Dedifferentiated amniotic fluid mesenchymal stem cell (primary cell): ENCODE results near the gene TSPAN8.
"Not testable (repeated sequence)": the region's sequence is repeated elsewhere in the genome, so short reads cannot be mapped to it uniquely, and the experiment has no call there.

Experiments
- DNase-seq: peaks from one replicate; pipeline ENCODE4 v3.0.0-alpha.2; 2016; ENCODE audit errors: extremely low spot score

TSPAN8 gene

GRCh38 chr12:71157601-71158233 is at the start of gene TSPAN8:
TSPAN8 (minus strand) TSS chr12:71157999; CDS start chr12:71157678, 321 bp downstream.
- DNase-seq: no peak

- DNase-seq: no peak
Observed at GRCh38 chr12:71201136-71201679, 43.4 kb upstream of the TSPAN8 start.

GRCh38 chr12:71200706-71201105 is 42.9 kb upstream of the TSPAN8 start:
- no peak for DNase-seq

- no peak for DNase-seq
Observed at GRCh38 chr12:71197460-71197859, 39.7 kb upstream of the TSPAN8 start.

- no peak for DNase-seq
Observed at GRCh38 chr12:71195338-71195896, 37.6 kb upstream of the TSPAN8 start.

- no peak for DNase-seq
Observed at GRCh38 chr12:71194657-71195056, 36.9 kb upstream of the TSPAN8 start.

- no peak for DNase-seq
Observed at GRCh38 chr12:71193041-71193440, 35.2 kb upstream of the TSPAN8 start.

- no peak for DNase-seq
Observed at GRCh38 chr12:71191509-71192196, 33.9 kb upstream of the TSPAN8 start.

- no peak for DNase-seq
Observed at GRCh38 chr12:71190822-71191221, 33.0 kb upstream of the TSPAN8 start.

- DNase-seq: no peak
Observed at GRCh38 chr12:71187379-71187778, 29.6 kb upstream of the TSPAN8 start.

GRCh38 chr12:71186571-71187288 is 28.9 kb upstream of the TSPAN8 start:
- DNase-seq: no peak

GRCh38 chr12:71183846-71184245 is 26.0 kb upstream of the TSPAN8 start:
- no peak for DNase-seq

GRCh38 chr12:71183018-71183417 is 25.2 kb upstream of the TSPAN8 start:
- DNase-seq: no peak

GRCh38 chr12:71178162-71178561 is 20.4 kb upstream of the TSPAN8 start:
- no peak for DNase-seq

- DNase-seq: no peak
Observed at GRCh38 chr12:71174825-71175224, 17.0 kb upstream of the TSPAN8 start.

GRCh38 chr12:71174146-71174545 is 16.3 kb upstream of the TSPAN8 start:
- DNase-seq: no peak

- no peak for DNase-seq
Observed at GRCh38 chr12:71170456-71170855, 12.7 kb upstream of the TSPAN8 start.

GRCh38 chr12:71169286-71169685 is 11.5 kb upstream of the TSPAN8 start:
- DNase-seq: no peak

- DNase-seq: no peak
Observed at GRCh38 chr12:71166862-71167496, 9.2 kb upstream of the TSPAN8 start.

- no peak for DNase-seq
Observed at GRCh38 chr12:71166280-71166679, 8.5 kb upstream of the TSPAN8 start.

- not testable (repeated sequence) for DNase-seq
Observed at GRCh38 chr12:71165780-71166179, 8.0 kb upstream of the TSPAN8 start.
